Activated naive CD8-positive, alpha-beta T cell treated with anti-CD3 and anti-CD28 coated beads, Interleukin-2, amount 10 ng/mL, durations not matched to agents 7 days and 5 days (primary cell): ENCODE results near the gene SEPTIN5. TPM values are rescaled to one million over a fixed set of nuclear protein-coding genes. Genes with fewer than 3 reads are reported as not detected.

Experiments used
- ATAC-seq: fragments of 150-1000 bp; cut with Tn5 transposase; one replicate; pipeline ENCODE4 v1.10.0; 2021; ENCODE audit warnings: low read depth, moderate library complexity
- POLR2A ChIA-PET: fragments of 350-600 bp; sonication (Branson Sonifier 250); formaldehyde crosslinking; loops from one replicate; lab custom pipeline; 2021; ENCODE audit warnings: antibody characterized with exemption; lab: Charles Lee
- DNase-seq: peaks from one replicate; pipeline ENCODE4 v3.0.0; 2021
- H3K27ac Mint-ChIP-seq: one replicate; pipeline ENCODE4 v1.8.0; 2022; ENCODE audit warnings: mild to moderate bottlenecking, mixed read lengths
- H3K27me3 Mint-ChIP-seq: one replicate; pipeline ENCODE4 v1.8.0; 2022; ENCODE audit warnings: mild to moderate bottlenecking, moderate library complexity, mixed read lengths
- H3K36me3 Mint-ChIP-seq: one replicate; pipeline ENCODE4 v1.8.0; 2021; ENCODE audit warnings: mild to moderate bottlenecking, mixed read lengths
- H3K4me1 Mint-ChIP-seq: one replicate; pipeline ENCODE4 v1.8.0; 2021; ENCODE audit warnings: mixed read lengths
- H3K4me3 Mint-ChIP-seq: one replicate; pipeline ENCODE4 v1.8.0; 2022; ENCODE audit warnings: mild to moderate bottlenecking, moderate library complexity, mixed read lengths
- H3K9me3 Mint-ChIP-seq: one replicate; pipeline ENCODE4 v1.8.0; 2021; ENCODE audit warnings: mixed read lengths
- total RNA-seq, 2 experiments: library from RNA; stranded (reverse); gene quantifications; one replicate each; pipeline ENCODE4 v1.2.3, GENCODE V29; 2021

SEPTIN5 gene
- total RNA-seq, 2 experiments from 2014 or later: not detected

DNA sequence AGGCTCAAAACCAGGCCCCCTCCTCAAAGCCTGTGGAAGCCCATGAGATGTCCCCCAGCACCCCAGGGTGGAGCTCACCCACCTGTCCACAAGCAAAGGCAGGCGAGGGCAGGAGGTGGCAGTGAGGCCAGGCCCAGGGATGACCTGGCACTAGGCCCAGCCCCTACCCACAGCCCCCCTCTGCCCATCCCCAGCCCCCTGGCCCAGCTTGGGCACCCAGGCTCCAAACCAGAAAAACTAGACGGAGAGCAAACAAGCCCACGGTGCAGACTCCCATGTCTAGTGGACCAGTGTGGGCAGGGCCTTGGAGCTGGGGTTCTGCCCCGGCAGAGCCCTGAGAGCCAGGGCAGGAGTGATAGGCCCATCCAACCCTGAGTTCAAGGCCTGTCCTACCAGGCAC, 29.3 kb downstream of the SEPTIN5 start:
- ATAC-seq: no peak
- no peak for DNase-seq
- no peak overlapping the region for H3K4me3 Mint-ChIP-seq
- H3K27me3 Mint-ChIP-seq: no peaks in the 10 kb centered on the region
- no peaks in the 10 kb centered on the region for H3K9me3 Mint-ChIP-seq
- POLR2A ChIA-PET: no interaction called here
- H3K4me1 Mint-ChIP-seq: no peaks in the 10 kb centered on the region
- H3K27ac Mint-ChIP-seq: no peak overlapping the region
- H3K36me3 Mint-ChIP-seq: no peaks in the 10 kb centered on the region

DNA sequence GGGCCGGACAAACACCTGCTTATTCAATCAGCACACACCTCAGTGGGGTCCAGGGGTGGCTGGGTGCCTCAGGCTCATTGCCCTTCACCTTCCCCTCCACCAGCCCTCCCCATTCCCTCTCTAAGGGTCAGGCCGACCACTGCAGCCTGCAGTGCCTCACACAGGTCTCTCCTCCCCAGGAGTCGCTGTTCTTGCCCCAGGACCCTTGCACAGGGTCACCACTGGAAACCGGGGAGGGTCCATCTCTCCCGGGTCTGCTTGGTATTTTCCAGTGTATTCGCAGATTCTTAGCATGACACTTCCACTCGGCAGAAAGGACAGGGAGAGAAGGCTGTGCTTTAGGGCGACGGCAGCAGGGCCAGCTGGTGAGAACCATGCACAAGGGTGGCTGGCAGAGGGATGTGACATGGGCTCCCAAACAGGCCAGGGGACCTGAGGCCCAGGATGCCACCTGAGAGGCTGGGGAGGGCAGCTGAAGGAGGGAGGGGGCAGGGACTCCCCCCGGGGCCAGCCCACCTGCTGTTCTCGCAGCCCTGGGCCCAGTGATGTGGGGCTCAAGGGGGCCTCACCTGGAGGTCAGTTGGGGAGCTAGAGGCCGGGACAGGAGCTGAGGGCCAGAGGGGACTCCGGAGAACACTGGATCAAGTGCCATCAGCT, 30.2 kb downstream of the SEPTIN5 start:
- DNase-seq: no peak
- H3K27ac Mint-ChIP-seq: no peak overlapping the region
- no peaks in the 10 kb centered on the region for H3K36me3 Mint-ChIP-seq
- H3K27me3 Mint-ChIP-seq: no peaks in the 10 kb centered on the region
- POLR2A ChIA-PET: no interaction called here
- H3K4me1 Mint-ChIP-seq: no peaks in the 10 kb centered on the region
- no peak overlapping the region for H3K4me3 Mint-ChIP-seq
- H3K9me3 Mint-ChIP-seq: no peaks in the 10 kb centered on the region
- no peak for ATAC-seq

DNA sequence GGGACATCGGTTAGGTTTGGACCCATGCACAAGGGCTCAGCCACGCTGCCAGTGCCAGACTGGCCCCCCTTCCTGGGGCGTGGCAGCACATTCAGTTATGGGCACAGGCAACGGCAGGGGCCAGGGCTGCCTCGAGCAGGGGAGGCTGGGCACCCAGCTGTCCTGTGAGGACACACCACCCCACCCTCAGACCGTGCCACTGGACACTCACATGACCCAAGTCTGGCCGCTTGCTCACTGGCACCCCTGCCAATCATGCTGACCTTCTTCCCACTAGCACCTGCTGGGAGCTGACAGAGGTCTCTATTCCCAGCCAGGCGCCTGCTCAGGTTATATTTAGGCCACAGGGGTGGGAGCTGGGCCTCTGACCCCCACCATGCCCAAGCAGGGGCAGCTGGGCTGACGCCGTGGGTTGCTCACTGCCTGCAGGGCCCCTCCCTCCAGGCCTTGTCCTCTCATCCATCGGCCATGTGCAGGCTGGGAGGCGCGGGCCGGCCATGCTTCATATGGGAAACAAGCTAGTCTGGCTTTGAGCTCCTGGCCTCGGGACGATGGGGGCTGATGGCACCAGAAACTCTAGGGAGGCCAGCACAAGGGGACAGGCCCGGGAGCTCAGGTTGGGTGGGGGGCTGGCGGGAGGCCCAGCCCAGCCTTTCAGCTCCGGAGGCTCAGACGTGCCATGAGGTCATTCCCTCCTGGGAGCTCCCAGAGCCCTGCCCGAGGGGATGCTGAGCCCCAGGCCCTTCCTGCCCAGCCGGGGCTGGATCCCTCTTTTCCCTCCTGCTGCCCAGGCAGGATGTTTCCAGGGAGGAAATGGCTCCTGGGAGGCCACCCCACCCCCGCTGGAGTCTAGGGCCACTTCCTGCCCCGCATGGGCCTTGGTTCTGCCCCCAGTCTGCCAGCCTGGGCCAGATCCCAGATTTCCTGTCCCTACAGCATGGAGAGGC, 31.1 kb downstream of the SEPTIN5 start:
- no peak overlapping the region for H3K4me3 Mint-ChIP-seq
- H3K27ac Mint-ChIP-seq: no peak overlapping the region
- DNase-seq (no peak), ATAC-seq (no peak)
- POLR2A ChIA-PET: no interaction called here
- H3K27me3 Mint-ChIP-seq: no peaks in the 10 kb centered on the region
- no peaks in the 10 kb centered on the region for H3K36me3 Mint-ChIP-seq
- H3K4me1 Mint-ChIP-seq: no peaks in the 10 kb centered on the region
- no peaks in the 10 kb centered on the region for H3K9me3 Mint-ChIP-seq

DNA sequence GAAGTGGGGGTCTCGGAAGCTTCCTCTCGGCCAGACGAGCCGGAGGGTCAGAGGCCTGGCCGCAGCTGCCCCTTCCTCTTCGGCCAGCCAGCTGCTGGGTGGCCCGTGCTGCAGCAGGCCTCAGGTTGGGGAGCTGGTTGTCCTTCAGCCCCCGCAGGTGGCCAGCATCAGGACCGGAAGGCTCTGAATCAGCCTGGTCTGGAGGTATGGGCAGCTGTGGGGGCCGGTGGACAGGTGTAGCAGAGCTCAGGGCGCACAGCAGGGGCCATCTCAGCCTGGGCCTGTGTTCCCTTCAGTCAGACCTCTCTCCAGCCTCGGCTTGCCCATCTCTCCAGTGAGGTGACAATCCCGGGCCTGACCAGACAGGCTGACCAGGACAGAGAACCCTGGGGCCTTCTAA, 32.4 kb downstream of the SEPTIN5 start:
- Mint-ChIP-seq H3K4me3 (no peak overlapping the region), H3K27ac (no peak overlapping the region), H3K4me1 (no peaks in the 10 kb centered on the region), H3K27me3 (no peaks in the 10 kb centered on the region), H3K9me3 (no peaks in the 10 kb centered on the region), H3K36me3 (no peaks in the 10 kb centered on the region)
- POLR2A ChIA-PET: no interaction called here
- no peak for ATAC-seq
- DNase-seq: no peak

DNA sequence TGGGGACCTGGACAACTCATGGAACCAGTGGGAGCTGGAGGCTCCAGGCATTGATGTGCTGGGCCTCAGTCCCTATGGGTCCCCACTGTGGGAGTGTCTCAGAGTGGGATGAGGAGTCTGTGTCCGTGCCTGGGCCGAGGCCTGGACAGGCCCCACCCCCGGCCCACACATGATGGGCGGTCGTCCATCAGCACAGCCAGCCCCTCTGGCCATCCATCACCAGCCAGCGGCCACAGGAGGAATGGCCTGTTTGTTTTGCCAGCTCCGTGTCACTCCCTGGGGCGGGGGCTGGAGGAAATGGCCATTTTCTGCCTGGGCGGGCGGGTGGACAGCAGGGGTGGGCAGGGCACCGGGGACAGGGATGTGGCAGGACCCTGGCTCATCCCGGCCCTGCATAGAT, 33.2 kb downstream of the SEPTIN5 start:
- no peaks in the 10 kb centered on the region for H3K9me3 Mint-ChIP-seq
- no peak overlapping the region for H3K4me3 Mint-ChIP-seq
- H3K27me3 Mint-ChIP-seq: no peaks in the 10 kb centered on the region
- H3K36me3 Mint-ChIP-seq: no peaks in the 10 kb centered on the region
- POLR2A ChIA-PET: no interaction called here
- H3K27ac Mint-ChIP-seq: no peak overlapping the region
- ATAC-seq (no peak), DNase-seq (no peak)
- no peaks in the 10 kb centered on the region for H3K4me1 Mint-ChIP-seq

DNA sequence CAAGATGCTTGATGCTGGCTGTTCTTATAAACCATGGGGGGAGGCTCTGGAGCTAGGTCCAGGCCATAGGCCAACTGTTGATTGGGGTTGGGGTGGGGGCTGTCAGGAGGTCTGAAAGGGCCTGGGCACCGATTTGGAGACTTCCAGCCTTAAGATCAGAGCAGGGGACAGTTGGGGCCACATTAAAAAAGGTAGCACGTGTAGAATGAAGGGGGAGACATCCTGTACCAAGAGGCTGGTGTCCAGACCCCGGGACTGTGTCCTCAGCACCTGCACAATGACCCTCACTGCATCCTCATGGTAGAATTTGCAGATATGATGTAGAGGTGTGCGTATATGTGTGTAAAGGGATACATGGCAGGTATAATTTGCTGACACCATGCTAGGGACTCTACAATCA, 33.8 kb downstream of the SEPTIN5 start:
- POLR2A ChIA-PET: no interaction called here

DNA sequence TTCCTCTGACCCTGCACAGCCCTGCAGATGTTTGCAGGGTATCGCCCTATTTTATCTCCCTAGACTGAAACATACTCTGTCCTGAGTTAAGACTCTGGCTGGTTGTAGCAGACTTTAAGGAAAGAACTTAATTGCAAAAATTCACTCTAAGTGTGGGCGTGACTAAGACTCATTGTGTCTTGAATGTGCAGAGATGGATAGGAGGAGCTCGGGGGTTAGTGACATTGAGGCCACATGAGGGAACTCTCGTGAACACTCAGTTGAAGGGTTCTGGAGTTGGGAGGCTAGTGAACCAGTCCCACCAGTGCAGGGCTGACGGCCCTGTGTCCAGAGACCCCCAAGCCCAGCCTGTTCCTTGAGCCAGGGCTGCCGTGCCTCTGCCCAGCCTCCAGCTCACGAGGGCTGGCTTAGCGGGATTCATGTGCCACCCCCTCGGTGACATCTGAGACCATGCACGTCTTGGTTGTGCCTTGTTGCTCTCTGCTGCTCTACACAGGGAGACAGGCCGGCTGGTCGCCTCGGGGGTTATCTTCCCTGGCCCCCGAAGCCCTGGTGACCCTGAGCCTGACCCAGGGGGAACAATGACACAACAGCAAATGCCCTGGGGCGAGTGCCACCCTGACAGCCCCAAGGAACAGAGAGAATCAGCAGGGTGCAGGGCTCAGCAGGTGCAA, 34.8 kb downstream of the SEPTIN5 start:
- Mint-ChIP-seq H3K4me3 (no peak overlapping the region), H3K9me3 (no peaks in the 10 kb centered on the region), H3K4me1 (no peaks in the 10 kb centered on the region), H3K27ac (no peak overlapping the region), H3K27me3 (peaks cover 7% of the 10 kb centered on the region), H3K36me3 (no peaks in the 10 kb centered on the region)
- ATAC-seq (no peak), DNase-seq (no peak)
- POLR2A ChIA-PET: no interaction called here

More for the DNA sequence above, 33.8 kb downstream of the SEPTIN5 start:
- no peaks in the 10 kb centered on the region for H3K36me3 Mint-ChIP-seq
- H3K4me1 Mint-ChIP-seq: no peaks in the 10 kb centered on the region
- no peak for ATAC-seq
- H3K9me3 Mint-ChIP-seq: no peaks in the 10 kb centered on the region
- H3K4me3 Mint-ChIP-seq: no peak overlapping the region
- H3K27ac Mint-ChIP-seq: no peak overlapping the region
- DNase-seq: no peak
- peaks cover 2% of the 10 kb centered on the region for H3K27me3 Mint-ChIP-seq

DNA sequence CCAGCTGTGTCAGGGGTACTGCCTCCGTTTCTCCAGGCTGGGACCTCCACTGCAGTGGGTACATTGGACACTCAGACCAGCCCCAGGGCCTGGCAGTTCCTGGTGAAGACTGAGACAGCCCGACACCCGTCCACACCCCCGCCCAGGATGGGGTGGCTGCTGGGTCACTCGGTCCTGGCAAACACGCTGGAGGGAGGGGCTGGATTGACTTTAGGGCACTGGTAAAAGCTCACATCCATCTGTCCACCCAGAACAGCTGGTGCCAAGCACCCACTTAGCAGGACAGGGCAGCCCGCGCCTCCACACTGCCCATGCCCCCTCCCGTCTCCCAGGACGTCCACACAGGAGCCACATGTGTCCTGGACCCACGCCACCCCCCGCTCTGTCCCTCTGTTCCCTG, 35.6 kb downstream of the SEPTIN5 start:
- POLR2A ChIA-PET: no interaction called here
- ATAC-seq (no peak), DNase-seq (no peak)
- H3K9me3 Mint-ChIP-seq: no peaks in the 10 kb centered on the region
- no peaks in the 10 kb centered on the region for H3K4me1 Mint-ChIP-seq
- peaks cover 14% of the 10 kb centered on the region for H3K27me3 Mint-ChIP-seq
- H3K27ac Mint-ChIP-seq: no peak overlapping the region
- no peaks in the 10 kb centered on the region for H3K36me3 Mint-ChIP-seq
- no peak overlapping the region for H3K4me3 Mint-ChIP-seq

DNA sequence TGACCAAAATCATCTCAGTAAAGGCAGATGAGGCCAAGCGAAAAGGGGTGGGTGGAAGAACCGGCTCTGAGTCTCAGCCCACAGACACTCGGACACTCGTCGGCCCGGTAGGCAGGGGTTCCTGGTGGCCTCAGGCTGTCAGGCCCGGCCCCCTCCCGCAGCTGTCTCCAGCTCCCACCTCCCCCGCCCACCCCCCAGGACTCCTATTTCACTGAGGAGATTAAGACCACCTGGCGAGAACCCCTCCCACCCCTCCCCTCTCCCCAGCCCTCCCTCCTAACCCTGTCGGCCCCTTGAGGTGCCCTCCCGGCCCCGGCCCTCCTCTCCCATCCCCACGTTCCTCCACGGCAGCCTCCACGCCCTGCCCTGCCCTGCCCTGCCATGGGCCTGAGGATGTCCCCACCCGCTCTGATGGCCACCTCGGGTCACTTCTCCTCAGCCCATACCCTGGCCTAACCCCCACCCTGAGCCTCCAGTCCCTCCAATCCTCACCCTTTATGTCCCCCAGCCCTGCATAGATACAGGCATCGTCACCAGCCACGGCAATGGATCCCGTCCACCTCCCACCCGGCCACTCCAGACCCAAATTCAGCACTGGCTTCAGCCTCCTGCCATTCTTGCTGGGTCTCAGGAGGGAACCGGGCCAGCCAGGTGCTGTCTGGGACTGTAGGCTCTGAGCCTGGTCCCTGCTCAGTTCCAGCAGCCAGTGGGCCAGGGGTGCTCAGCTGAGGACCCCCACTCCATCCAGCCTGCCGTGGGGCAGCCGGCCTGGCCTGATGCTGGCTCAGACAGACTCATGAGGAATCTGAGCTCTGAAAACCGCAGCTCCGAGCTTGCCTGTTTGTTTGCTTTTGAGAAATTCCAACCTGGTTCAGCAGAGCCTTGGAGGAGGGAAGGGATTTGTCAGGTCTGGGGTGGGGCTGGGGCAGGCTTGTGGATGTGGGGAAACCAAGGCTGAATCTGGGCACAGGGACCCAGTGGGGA, 36.5 kb downstream of the SEPTIN5 start:
- Mint-ChIP-seq H3K36me3 (no peaks in the 10 kb centered on the region), H3K9me3 (no peaks in the 10 kb centered on the region), H3K27ac (no peak overlapping the region), H3K4me1 (peaks cover 1% of the 10 kb centered on the region), H3K4me3 (no peak overlapping the region), H3K27me3 (peaks cover 20% of the 10 kb centered on the region)
- POLR2A ChIA-PET: no interaction called here
- ATAC-seq (no peak), DNase-seq (no peak)

DNA sequence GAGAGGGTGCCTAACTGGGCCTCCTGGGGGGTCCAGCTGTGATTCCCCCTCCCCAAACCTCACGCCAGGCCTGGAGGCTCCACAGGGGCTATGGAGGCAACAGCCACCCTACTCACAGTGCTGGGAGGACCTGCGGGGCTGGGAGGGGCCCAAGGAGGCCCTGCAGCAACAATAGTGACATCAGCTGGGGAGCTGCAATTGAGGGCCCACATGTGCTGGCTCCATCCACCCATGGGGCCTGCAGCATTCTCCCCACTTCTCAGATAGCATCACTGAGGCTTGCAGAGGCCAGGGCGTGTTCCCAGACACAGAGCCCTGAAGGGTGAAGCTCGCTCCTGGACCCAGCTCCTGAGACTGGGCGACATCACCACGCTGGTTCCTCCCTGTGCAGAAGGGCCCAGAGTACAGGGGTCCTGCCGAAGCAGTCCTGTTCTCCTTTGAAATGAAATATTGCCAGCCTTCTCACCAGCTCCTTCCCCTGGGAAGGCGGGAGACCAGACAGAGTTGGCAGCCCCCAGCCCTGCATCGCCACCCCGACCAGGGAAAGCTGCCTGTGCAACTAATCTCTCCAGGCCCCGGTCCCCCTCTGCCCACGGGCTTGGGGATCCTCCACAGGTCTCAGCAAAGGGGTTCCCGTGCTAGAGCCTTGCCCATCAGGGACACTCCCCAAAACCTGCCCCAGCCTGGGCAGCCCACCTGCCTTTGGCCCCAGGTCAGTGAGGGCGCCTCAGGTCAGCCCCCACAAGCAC, 37.4 kb downstream of the SEPTIN5 start:
- ATAC-seq: no peak
- H3K36me3 Mint-ChIP-seq: no peaks in the 10 kb centered on the region
- no peak for DNase-seq
- H3K4me1 Mint-ChIP-seq: peaks cover 7% of the 10 kb centered on the region
- H3K9me3 Mint-ChIP-seq: no peaks in the 10 kb centered on the region
- POLR2A ChIA-PET: no interaction called here
- H3K4me3 Mint-ChIP-seq: no peak overlapping the region
- no peak overlapping the region for H3K27ac Mint-ChIP-seq
- peaks cover 28% of the 10 kb centered on the region for H3K27me3 Mint-ChIP-seq

DNA sequence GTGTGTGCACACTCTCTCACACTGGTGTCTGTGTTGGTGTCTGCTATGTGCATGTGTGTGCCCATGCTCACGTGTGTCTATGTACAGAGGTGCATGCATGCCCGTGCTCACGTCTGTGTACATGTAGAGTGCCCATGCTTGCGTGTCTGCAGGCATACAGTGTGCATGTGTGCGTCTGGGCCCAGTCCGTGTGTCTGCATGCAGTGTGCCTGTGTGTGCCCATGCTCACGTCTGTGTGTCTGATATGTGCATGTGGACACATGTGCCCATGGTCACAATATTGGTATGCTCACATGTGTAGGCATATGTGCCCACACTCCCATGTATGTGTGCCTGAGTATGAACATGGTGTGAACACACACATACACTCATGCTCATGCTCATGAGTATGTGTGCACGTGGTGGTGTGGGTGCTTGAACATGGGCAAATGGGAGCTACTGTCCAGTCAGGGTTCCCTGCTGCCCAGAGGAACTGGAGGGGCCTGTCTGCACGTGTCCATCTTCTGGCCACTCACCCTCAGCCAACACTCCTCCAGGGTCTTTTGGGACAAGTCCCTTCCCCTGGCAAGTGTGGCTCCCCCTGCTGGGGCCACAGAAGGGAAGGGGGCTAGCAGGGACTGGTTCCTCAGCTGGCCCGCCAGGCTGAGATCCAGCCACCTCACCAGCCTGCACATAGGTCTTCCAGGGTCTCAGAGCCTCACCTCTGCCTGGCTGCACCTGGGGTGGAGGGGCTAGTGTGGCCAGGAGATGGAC, 39.0 kb downstream of the SEPTIN5 start:
- Mint-ChIP-seq H3K36me3 (no peaks in the 10 kb centered on the region), H3K27me3 (peaks cover 40% of the 10 kb centered on the region)
- POLR2A ChIA-PET: no interaction called here

More for the DNA sequence above, 39.0 kb downstream of the SEPTIN5 start:
- Mint-ChIP-seq H3K27ac (no peak overlapping the region), H3K4me3 (no peak overlapping the region), H3K9me3 (no peaks in the 10 kb centered on the region), H3K4me1 (peaks cover 11% of the 10 kb centered on the region)
- no peak for DNase-seq
- no peak for ATAC-seq
